SU-DHL-6 (cell line): ENCODE data around the gene PRKCE.

Experiments used
- H2AFZ ChIP-seq: fragments of 200-600 bp; sonication (generic); 2 replicates; pipeline ENCODE4 v1.6.1; 2014; ENCODE audit warnings: low read depth, mild to moderate bottlenecking, moderate library complexity, mixed read lengths, antibody characterized with exemption, low read length; ENCODE audit not compliant: severe bottlenecking
- H3F3A ChIP-seq: fragments of 200-600 bp; shearing (Covaris generic); 2 replicates; pipeline ENCODE4 v1.6.0; 2016; ENCODE audit warnings: antibody characterized with exemption, mild to moderate bottlenecking; ENCODE audit not compliant: insufficient read depth
- H3K27ac ChIP-seq: fragments of 200-600 bp; sonication (generic); 2 replicates; pipeline ENCODE4 v1.5.1; 2016; ENCODE audit warnings: low read depth, mild to moderate bottlenecking, low read length, moderate library complexity, mixed read lengths
- H3K27me3 ChIP-seq: fragments of 200-600 bp; sonication (generic), shearing (Covaris generic); 2 replicates; pipeline ENCODE4 v1.6.0; 2014; ENCODE audit warnings: mild to moderate bottlenecking, low read length
- H3K36me3 ChIP-seq: fragments of 200-600 bp; sonication (generic); 2 replicates; pipeline ENCODE4 v1.6.1; 2014; ENCODE audit warnings: mild to moderate bottlenecking, low read length, mixed read lengths
- H3K4me2 ChIP-seq: fragments of 300-600, 200-600 bp; shearing (Covaris generic), sonication (generic); 2 replicates; pipeline ENCODE4 v1.6.0; 2014; ENCODE audit warnings: low read length, low read depth, mild to moderate bottlenecking; ENCODE audit not compliant: poor library complexity, severe bottlenecking
- H3K4me3 ChIP-seq: fragments of 200-600 bp; sonication (generic); 2 replicates; pipeline ENCODE4 v1.5.1; 2014; ENCODE audit warnings: antibody characterized with exemption, low read length, mild to moderate bottlenecking, mixed read lengths; ENCODE audit not compliant: insufficient read depth, poor library complexity, severe bottlenecking
- H3K79me2 ChIP-seq: fragments of 200-600 bp; sonication (generic); 2 replicates; pipeline ENCODE4 v1.6.1; 2014; ENCODE audit warnings: mild to moderate bottlenecking, low read length, moderate library complexity; ENCODE audit not compliant: insufficient read depth
- H3K9ac ChIP-seq: fragments of 200-600 bp; sonication (generic); 2 replicates; pipeline ENCODE4 v1.7.0; 2014; ENCODE audit warnings: mild to moderate bottlenecking, low read length
- H3K9me2 ChIP-seq: fragments of 200-600 bp; sonication (generic); replicated peaks from 2 replicates; pipeline ENCODE4 v1.6.1; 2014; ENCODE audit warnings: low read length; ENCODE audit not compliant: insufficient read depth
- H3K9me3 ChIP-seq: fragments of 200-600 bp; sonication (generic); 2 replicates; pipeline ENCODE4 v1.6.1; 2014; ENCODE audit warnings: low read length, mixed read lengths; ENCODE audit not compliant: insufficient read depth
- H4K20me1 ChIP-seq: fragments of 200-600 bp; sonication (generic); 2 replicates; pipeline ENCODE4 v1.6.1; 2014; ENCODE audit warnings: low read depth, mild to moderate bottlenecking, antibody characterized with exemption, low read length, moderate library complexity, mixed read lengths
- EZH2phosphoT487 ChIP-seq: fragments of 200-600 bp; sonication (generic), shearing (Covaris generic); conservative IDR thresholded peaks from 2 replicates; pipeline ENCODE4 v1.6.1; 2018; ENCODE audit warnings: mild to moderate bottlenecking, antibody characterized with exemption, low read length, moderate library complexity, mixed read lengths
- TF ChIP-seq, protein P1 (sequence below): fragments of 200-600 bp; sonication (generic); IDR thresholded peaks from one replicate; pipeline ENCODE4 v1.5.1; 2017; ENCODE audit warnings: antibody characterized with exemption, mild to moderate bottlenecking, low read length, moderate library complexity; ENCODE audit not compliant: insufficient read depth, poor library complexity, severe bottlenecking

Gene PRKCE

DNA sequence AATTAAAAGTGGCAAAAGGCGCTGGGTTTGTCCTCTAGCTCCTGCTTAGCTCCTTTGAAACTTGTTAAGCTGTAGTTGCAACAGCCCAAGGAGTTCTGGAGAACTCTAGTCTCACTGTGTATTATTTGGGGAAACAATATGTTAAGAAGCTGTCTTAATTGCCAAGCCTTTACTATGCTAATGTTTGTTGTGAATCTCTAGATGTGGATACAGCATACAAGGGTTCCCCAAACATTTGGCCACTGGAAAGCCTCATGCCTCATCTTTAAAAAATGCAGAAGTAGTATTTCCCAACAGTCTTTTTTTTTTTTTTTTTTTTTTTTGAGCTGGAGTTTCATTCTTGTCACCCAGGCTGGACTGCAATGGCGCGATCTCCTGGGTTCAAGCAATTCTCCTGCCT is 236.7 kb downstream of the PRKCE start:
- H3F3A ChIP-seq: no peaks in the 10 kb centered on the region
- H3K4me2 ChIP-seq: no peak overlapping the region
- no peaks in the 10 kb centered on the region for H3K9me2 ChIP-seq
- no peak overlapping the region for H3K4me3 ChIP-seq
- no peak overlapping the region for H3K27ac ChIP-seq
- H3K27me3 ChIP-seq: no peaks in the 10 kb centered on the region
- no peak for TF ChIP-seq EZH2phosphoT487
- TF ChIP-seq, protein P1, sequence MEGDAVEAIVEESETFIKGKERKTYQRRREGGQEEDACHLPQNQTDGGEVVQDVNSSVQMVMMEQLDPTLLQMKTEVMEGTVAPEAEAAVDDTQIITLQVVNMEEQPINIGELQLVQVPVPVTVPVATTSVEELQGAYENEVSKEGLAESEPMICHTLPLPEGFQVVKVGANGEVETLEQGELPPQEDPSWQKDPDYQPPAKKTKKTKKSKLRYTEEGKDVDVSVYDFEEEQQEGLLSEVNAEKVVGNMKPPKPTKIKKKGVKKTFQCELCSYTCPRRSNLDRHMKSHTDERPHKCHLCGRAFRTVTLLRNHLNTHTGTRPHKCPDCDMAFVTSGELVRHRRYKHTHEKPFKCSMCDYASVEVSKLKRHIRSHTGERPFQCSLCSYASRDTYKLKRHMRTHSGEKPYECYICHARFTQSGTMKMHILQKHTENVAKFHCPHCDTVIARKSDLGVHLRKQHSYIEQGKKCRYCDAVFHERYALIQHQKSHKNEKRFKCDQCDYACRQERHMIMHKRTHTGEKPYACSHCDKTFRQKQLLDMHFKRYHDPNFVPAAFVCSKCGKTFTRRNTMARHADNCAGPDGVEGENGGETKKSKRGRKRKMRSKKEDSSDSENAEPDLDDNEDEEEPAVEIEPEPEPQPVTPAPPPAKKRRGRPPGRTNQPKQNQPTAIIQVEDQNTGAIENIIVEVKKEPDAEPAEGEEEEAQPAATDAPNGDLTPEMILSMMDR: no peak
- H3K9ac ChIP-seq: no peak overlapping the region
- no peak overlapping the region for H2AFZ ChIP-seq
- no peaks in the 10 kb centered on the region for H3K9me3 ChIP-seq
- H4K20me1 ChIP-seq: no peaks in the 10 kb centered on the region
- H3K36me3 ChIP-seq: no peaks in the 10 kb centered on the region
- H3K79me2 ChIP-seq: no peaks in the 10 kb centered on the region

GRCh38 chr2:45888641-45889040 is 237.2 kb downstream of the PRKCE start:
- Histone ChIP-seq H4K20me1 (no peaks in the 10 kb centered on the region), H2AFZ (no peak overlapping the region), H3K4me3 (no peak overlapping the region), H3K4me2 (no peak overlapping the region), H3F3A (no peaks in the 10 kb centered on the region), H3K9me3 (no peaks in the 10 kb centered on the region), H3K9me2 (no peaks in the 10 kb centered on the region), H3K9ac (no peak overlapping the region), H3K36me3 (no peaks in the 10 kb centered on the region), H3K79me2 (no peaks in the 10 kb centered on the region), H3K27me3 (no peaks in the 10 kb centered on the region), H3K27ac (no peak overlapping the region)
- TF ChIP-seq EZH2phosphoT487: no peak
- TF ChIP-seq, protein P1: no peak

DNA sequence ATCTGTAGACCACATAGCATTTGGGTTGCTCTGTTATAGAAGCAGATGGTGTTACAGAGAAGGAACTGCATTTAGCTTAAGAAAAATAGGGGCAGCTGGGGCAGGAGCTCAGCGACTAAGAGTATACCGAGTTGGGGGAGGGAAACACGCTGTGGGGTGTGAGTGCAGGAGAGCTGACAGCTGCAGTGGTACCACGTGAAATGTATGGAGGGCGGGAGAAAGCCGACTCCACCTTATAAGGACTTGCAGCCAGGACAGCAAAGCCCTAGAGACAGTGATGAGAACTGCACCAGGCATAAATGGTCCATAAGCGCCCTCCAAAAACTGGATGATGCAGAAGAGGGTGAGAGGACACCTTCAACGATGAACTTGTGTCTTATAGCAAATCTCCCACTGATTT is 237.6 kb downstream of the PRKCE start:
- Histone ChIP-seq H3K36me3 (no peaks in the 10 kb centered on the region), H3K9me2 (no peaks in the 10 kb centered on the region), H4K20me1 (no peaks in the 10 kb centered on the region), H3K9ac (no peak overlapping the region), H3K4me2 (no peak overlapping the region), H3K4me3 (no peak overlapping the region), H3K27ac (no peak overlapping the region), H2AFZ (no peak overlapping the region), H3F3A (no peaks in the 10 kb centered on the region), H3K27me3 (no peaks in the 10 kb centered on the region), H3K79me2 (no peaks in the 10 kb centered on the region), H3K9me3 (no peaks in the 10 kb centered on the region)
- TF ChIP-seq, protein P1: no peak
- no peak for TF ChIP-seq EZH2phosphoT487
